ENCODE measurements around the gene MPIG6B.
"Not testable (repeated sequence)": the region's sequence is repeated elsewhere in the genome, so short reads cannot be mapped to it uniquely, and the experiment has no call there.

Gene MPIG6B

GRCh38 chr6:31708224-31708623, 14.9 kb upstream of the MPIG6B start:
- DNase-seq (ENCODE audit: low read depth), result no peak
- H3K4me3 ChIP-seq (ENCODE audit: low read depth, low read length), result no peak overlapping the region
- no peak for TF ChIP-seq CTCF (conservative IDR thresholded peaks at IDR 0.05; ENCODE audit: low read depth, low read length)

GRCh38 chr6:31709157-31709556, 14.0 kb upstream of the MPIG6B start:
- not testable (repeated sequence) for DNase-seq (ENCODE audit: low read depth); H3K4me3 ChIP-seq (ENCODE audit: low read depth, low read length)

- no peak for DNase-seq (ENCODE audit: low read depth)
- TF ChIP-seq CTCF (conservative IDR thresholded peaks at IDR 0.05; ENCODE audit: low read depth, low read length), result no peak
- no peak overlapping the region for H3K4me3 ChIP-seq (ENCODE audit: low read depth, low read length)
These were observed 12.5 kb upstream of the MPIG6B start for GRCh38 chr6:31710523-31711219.

- no peak for DNase-seq (ENCODE audit: low read depth)
- TF ChIP-seq CTCF (conservative IDR thresholded peaks at IDR 0.05; ENCODE audit: low read depth, low read length), result no peak
- no peak overlapping the region for H3K4me3 ChIP-seq (ENCODE audit: low read depth, low read length)
These were observed 11.9 kb upstream of the MPIG6B start for GRCh38 chr6:31711233-31711632.

GRCh38 chr6:31712296-31712695, 10.9 kb upstream of the MPIG6B start:
- H3K4me3 ChIP-seq (ENCODE audit: low read depth, low read length), result no peak overlapping the region
- DNase-seq (ENCODE audit: low read depth), result no peak
- TF ChIP-seq CTCF (conservative IDR thresholded peaks at IDR 0.05; ENCODE audit: low read depth, low read length), result no peak

- TF ChIP-seq CTCF (conservative IDR thresholded peaks at IDR 0.05; ENCODE audit: low read depth, low read length), result no peak
- DNase-seq (ENCODE audit: low read depth), result no peak
- no peak overlapping the region for H3K4me3 ChIP-seq (ENCODE audit: low read depth, low read length)
These were observed 9.7 kb upstream of the MPIG6B start for GRCh38 chr6:31713465-31713864.

GRCh38 chr6:31713991-31714684, 9.0 kb upstream of the MPIG6B start:
- no peak overlapping the region for H3K4me3 ChIP-seq (ENCODE audit: low read depth, low read length)
- no peak for TF ChIP-seq CTCF (conservative IDR thresholded peaks at IDR 0.05; ENCODE audit: low read depth, low read length)
- DNase-seq (ENCODE audit: low read depth), result no peak
